Heart left ventricle (tissue), 16 donors: Measurements from ENCODE around the gene AP4E1. TPM values are rescaled to one million over a fixed set of nuclear protein-coding genes. Genes with fewer than 3 reads are reported as not detected.

ENCODE experiments used
- ATAC-seq, 4 donors: fragments of 200-7000 bp; cut with Tn5 transposase; one replicate each; pipeline ENCODE4 v1.9.1; 2020 to 2022; ENCODE audit warnings: moderate library complexity in 4 of 4, mild to moderate bottlenecking in 3 of 4, moderate number of reproducible peaks in 1 of 4
- DNase-seq, 5 donors: peaks; one replicate each; pipeline ENCODE4 v3.0.0-alpha.2; 2020
- H3K27ac ChIP-seq, 12 donors: fragments of 200-600 bp; sonication (generic) in 4 of 12; one replicate each; pipeline versions ENCODE4 v1.5.0 to v1.8.0; 2016 to 2022; ENCODE audit warnings: mild to moderate bottlenecking in 2 of 12
- H3K27me3 ChIP-seq, 9 donors: fragments of 200-600 bp; sonication (generic) in 2 of 9; one replicate each; pipeline versions ENCODE4 v1.5.1 to v1.8.0; 2016 to 2022; ENCODE audit warnings: mild to moderate bottlenecking in 3 of 9
- H3K36me3 ChIP-seq, 9 donors: fragments of 200-600 bp; sonication (generic) in 2 of 9; one replicate each; pipeline versions ENCODE4 v1.5.0 to v1.8.0; 2018 to 2022; ENCODE audit warnings: mild to moderate bottlenecking in 2 of 9
- H3K4me1 ChIP-seq, 12 donors: fragments of 200-600 bp; sonication (generic) in 4 of 12; one replicate each; pipeline versions ENCODE4 v1.5.0 to v1.8.0; 2016 to 2022; ENCODE audit warnings: mild to moderate bottlenecking in 3 of 12
- H3K4me3 ChIP-seq, 12 donors: fragments of 200-600 bp; sonication (generic) in 4 of 12; one replicate each; pipeline versions ENCODE4 v1.5.0 to v1.8.0; 2017 to 2022; ENCODE audit warnings: mild to moderate bottlenecking in 9 of 12, moderate library complexity in 4 of 12
- H3K9me3 ChIP-seq, 12 donors: fragments of 200-600 bp; sonication (generic) in 4 of 12; one replicate each; pipeline versions ENCODE4 v1.5.0 to v1.8.0; 2016 to 2022; ENCODE audit warnings: mild to moderate bottlenecking in 1 of 12
- CTCF ChIP-seq, 12 donors: fragments of 200-600 bp; sonication (generic) in 4 of 12; IDR thresholded peaks; one replicate each; pipeline versions ENCODE4 v1.5.0 to v1.8.0; 2018 to 2022; ENCODE audit warnings: antibody characterized with exemption in 12 of 12, mild to moderate bottlenecking in 5 of 12
- POLR2A ChIP-seq, 2 donors: fragments of 450-650 bp; IDR thresholded peaks; one replicate each; pipeline ENCODE4 v1.6.1; 2017; ENCODE audit warnings: antibody characterized with exemption in 2 of 2, mild to moderate bottlenecking in 2 of 2, moderate library complexity in 2 of 2
- WGBS, 4 donors: extraction: QIAGEN DNeasy Blood & Tissue Kit in 2 of 4; methylation state at CpG; one replicate each; pipeline versions ENCODE4 v1.1.5 to v1.1.7; 2013 to 2018; 5-methylcytosine and 5-hydroxymethylcytosine counted together
- intact Hi-C, 10 donors: fragments of 100-400 bp; cut with DNase I; formaldehyde crosslinking; loops; one replicate each; pipeline versions ENCODE4 v1.11.1 to v1.14.2; 2022
- polyA plus RNA-seq, 2 donors: library from polyadenylated mRNA; stranded (reverse); fragments of 200-250 nt; gene quantifications; one replicate each; pipeline ENCODE4 v1.2.3, GENCODE V29; 2013
- total RNA-seq, 9 donors: library from RNA; depleted of rRNA in 2 of 9; stranded (reverse); fragments of >200 nt in 2 of 9; fragmentation: NEBNext Ultra II Directional in 3 of 9; extraction: Animal tissue kit (Norgen Biotek cat#: 25700) in 3 of 9; gene quantifications; one replicate each; pipeline versions ENCODE4 v1.1.0 to v1.2.4, GENCODE V29; 2016 to 2023
- donor health status: ischemic (EF 13 %, LVEDD 7.1; RV severe dilation, severe dysfunction).
- donor health status: healthy with polysubstance abuse.
- donor health status: DM: no; HTN: yes; CAD: no.
- donor health status: DM: no; HTN: no; CAD: no.
- donor health status: ischemic (EF 25% LVEDD 6.9; RV normal size, moderate dysfunction).
- donor health status: ischemic (EF 25% LVEDD 5.7; RV mildly dilated, moderate dysfunction).
- donor health status: healthy.
- donor health status: DM: yes; HTN: yes; CAD: no.
- donor health status: ischemic (EF 35%, LVEDD 5.7; RV mildly dilated, moderate dysfunction).
- donor health status: nonischemic (EF 11% LVEDD 7.7; RV severe dilation, severe dysfunction).
- donor health status: DM: yes; HTN: yes; CAD: no.
- donor health status: PGD.
- donor health status: ischemic (EF 29% LVEDD 5.4; RV normal size, mild dysfunction).
- donor health status: nonischemic (EF 23%, LVEDD 6.1; RV moderate dilation, normal function).

AP4E1 gene
- total and polyA plus RNA-seq, 11 donors, result 2.2 to 12.0 (median 8.4) TPM

- Histone ChIP-seq H3K4me1 (no peaks in the 10 kb centered on the region), H3K9me3 (no peaks in the 10 kb centered on the region), H3K27me3 (no peaks in the 10 kb centered on the region), H3K4me3 (no peak overlapping the region), H3K27ac (no peak overlapping the region), H3K36me3 (peaks cover 0 to 58% (median 46%) of the 10 kb centered on the region in 9 donors)
- WGBS, 4 donors, result 81 to 89% (median 88%) methylated on average over 2 of the region's 2 CpGs
- no peak for DNase-seq
- no peak for ATAC-seq
- TF ChIP-seq POLR2A (IDR thresholded peaks at IDR 0.05) (no peak), CTCF (IDR thresholded peaks at IDR 0.05) (no peak)
- intact Hi-C loops, result loop anchor here in 1 of 10 donors (10.0 kb wide), 1 partner anchor 255 kb away; no protein-coding TSS in a partner anchor
Measured at GRCh38 chr15:50939911-50940310, 31.4 kb downstream of the AP4E1 start.

- intact Hi-C loops, result loop anchor here in 1 of 10 donors (10.0 kb wide), 1 partner anchor 254 kb away; no protein-coding TSS in a partner anchor
Measured at GRCh38 chr15:50940506-50940905, 32.0 kb downstream of the AP4E1 start.

GRCh38 chr15:50943638-50944037, 35.2 kb downstream of the AP4E1 start:
- Histone ChIP-seq H3K9me3 (no peaks in the 10 kb centered on the region), H3K27me3 (no peaks in the 10 kb centered on the region), H3K36me3 (peaks cover 0 to 73% (median 36%) of the 10 kb centered on the region in 9 donors), H3K4me1 (no peaks in the 10 kb centered on the region), H3K27ac (no peak overlapping the region), H3K4me3 (no peak overlapping the region)
- DNase-seq (no peak), ATAC-seq (no peak)
- TF ChIP-seq POLR2A (IDR thresholded peaks at IDR 0.05) (no peak), CTCF (IDR thresholded peaks at IDR 0.05) (no peak)
- intact Hi-C loops, result loop anchor here in 1 of 10 donors (10.0 kb wide), 1 partner anchor 251 kb away; no protein-coding TSS in a partner anchor

More at GRCh38 chr15:50940506-50940905, 32.0 kb downstream of the AP4E1 start:
- H3K27ac ChIP-seq, result no peak overlapping the region
- DNase-seq (no peak), ATAC-seq (no peak)
- H3K4me3 ChIP-seq, result no peak overlapping the region
- 91 to 96% (median 94%) methylated on average over 2 of the region's 2 CpGs for WGBS, 4 donors
- TF ChIP-seq POLR2A (IDR thresholded peaks at IDR 0.05) (no peak), CTCF (IDR thresholded peaks at IDR 0.05) (no peak)
- H3K9me3 ChIP-seq, result no peaks in the 10 kb centered on the region
- no peaks in the 10 kb centered on the region for H3K4me1 ChIP-seq
- H3K36me3 ChIP-seq, result peaks cover 0 to 58% (median 48%) of the 10 kb centered on the region in 9 donors
- H3K27me3 ChIP-seq, result no peaks in the 10 kb centered on the region

- H3K27ac ChIP-seq, result no peak overlapping the region
- no peaks in the 10 kb centered on the region for H3K4me1 ChIP-seq
- H3K9me3 ChIP-seq, result no peaks in the 10 kb centered on the region
- H3K4me3 ChIP-seq, result no peak overlapping the region
- intact Hi-C loops, result loop anchor here in 1 of 10 donors (10.0 kb wide), 1 partner anchor 250 kb away; no protein-coding TSS in a partner anchor
- no peak for TF ChIP-seq CTCF (IDR thresholded peaks at IDR 0.05)
- TF ChIP-seq POLR2A (IDR thresholded peaks at IDR 0.05), result no peak
- WGBS, 4 donors, result 83 to 93% (median 89%) methylated on average over 3 of the region's 3 CpGs
- no peaks in the 10 kb centered on the region for H3K27me3 ChIP-seq
- no peak for DNase-seq
- no peak for ATAC-seq
- H3K36me3 ChIP-seq, result peaks cover 0 to 82% (median 38%) of the 10 kb centered on the region in 9 donors
Measured at GRCh38 chr15:50944672-50945071, 36.2 kb downstream of the AP4E1 start.
